CD4-positive, alpha-beta T cell treated with Interleukin-15 for 1 hour (primary cell): ENCODE measurements around the gene ADCY3.
A peak's percentile ranks its signal among the peaks of the same experiment; 100 is the strongest.

Source experiments
- DNase-seq: peaks from one replicate; pipeline ENCODE4 v3.0.0-alpha.2; 2020

ADCY3 gene

GRCh38 chr2:24899361-24899910 lies 20.6 kb downstream of the ADCY3 start:
- no peak for DNase-seq

DNA sequence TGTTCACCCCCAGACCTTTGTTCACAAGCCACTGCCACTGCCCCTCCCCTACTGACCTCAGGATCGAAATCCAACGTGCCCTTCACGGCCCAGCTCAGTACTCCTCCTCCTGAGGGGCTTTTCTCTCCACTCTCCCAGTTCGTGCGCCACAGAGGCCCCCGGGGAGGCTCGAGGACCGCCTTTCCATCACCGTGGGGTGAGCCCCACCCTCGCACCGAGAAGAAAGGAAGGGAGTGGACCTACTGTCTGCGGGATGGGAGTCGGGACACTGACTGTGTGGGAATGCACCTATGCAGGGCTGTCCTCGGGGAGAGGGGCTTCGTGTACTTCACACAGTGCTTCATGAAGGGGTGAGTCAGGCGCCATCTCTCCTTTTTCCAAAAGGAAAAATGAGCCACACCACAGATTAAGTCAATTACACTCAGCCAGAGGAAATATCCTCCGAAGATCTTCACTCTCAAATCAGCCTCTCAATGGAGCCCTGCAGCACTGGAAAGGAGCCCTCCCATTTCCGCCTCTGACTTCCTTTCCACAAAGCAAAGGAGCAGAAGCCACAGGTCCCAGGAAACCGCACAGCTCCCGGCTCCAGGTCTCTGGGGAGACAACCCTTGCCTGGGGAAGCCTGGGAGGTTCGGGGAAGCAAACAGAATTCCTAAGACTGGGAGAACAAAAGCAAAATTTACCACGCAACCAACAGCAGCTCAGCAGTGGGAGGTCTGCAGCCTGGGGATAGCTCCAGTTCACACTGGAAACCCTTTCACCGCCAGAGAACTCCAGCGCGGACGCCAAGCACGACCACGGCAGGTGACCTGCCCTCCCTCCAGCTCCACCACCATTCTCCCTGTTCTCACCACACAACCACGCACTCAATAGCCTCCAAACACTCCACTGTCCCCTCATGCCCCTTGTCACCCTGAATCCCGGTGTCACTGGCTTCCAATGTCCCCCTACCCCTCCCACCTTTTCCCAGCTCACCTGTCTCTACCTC lies 21.6 kb downstream of the ADCY3 start:
- no peak for DNase-seq

- DNase-seq = no peak
Observed at GRCh38 chr2:24894750-24895149, 25.3 kb downstream of the ADCY3 start.

- DNase-seq = no peak
Observed at GRCh38 chr2:24893934-24894333, 26.1 kb downstream of the ADCY3 start.

GRCh38 chr2:24892928-24893327 lies 27.1 kb downstream of the ADCY3 start:
- no peak for DNase-seq

DNA sequence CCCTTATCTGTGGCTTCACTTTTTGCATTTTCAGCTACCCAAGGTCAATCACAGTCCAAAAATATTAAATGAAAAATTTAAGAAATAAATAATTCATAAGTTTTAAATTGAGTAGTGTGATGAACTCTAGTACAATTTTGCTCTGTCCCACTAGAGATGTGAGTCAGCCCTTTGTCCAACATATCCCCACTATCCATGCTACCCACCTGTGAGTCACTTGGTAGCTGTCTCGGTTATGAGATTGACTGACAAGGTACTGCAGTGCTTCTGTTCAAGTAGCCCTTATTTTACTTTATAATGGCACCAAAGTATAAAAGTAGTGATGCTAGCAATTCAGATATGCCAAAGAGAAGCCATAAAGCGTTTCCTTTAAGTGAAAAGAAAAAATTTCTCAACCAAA lies 28.8 kb downstream of the ADCY3 start:
- no peak for DNase-seq

- no peak for DNase-seq
Observed at GRCh38 chr2:24889221-24889620, 30.8 kb downstream of the ADCY3 start.

DNA sequence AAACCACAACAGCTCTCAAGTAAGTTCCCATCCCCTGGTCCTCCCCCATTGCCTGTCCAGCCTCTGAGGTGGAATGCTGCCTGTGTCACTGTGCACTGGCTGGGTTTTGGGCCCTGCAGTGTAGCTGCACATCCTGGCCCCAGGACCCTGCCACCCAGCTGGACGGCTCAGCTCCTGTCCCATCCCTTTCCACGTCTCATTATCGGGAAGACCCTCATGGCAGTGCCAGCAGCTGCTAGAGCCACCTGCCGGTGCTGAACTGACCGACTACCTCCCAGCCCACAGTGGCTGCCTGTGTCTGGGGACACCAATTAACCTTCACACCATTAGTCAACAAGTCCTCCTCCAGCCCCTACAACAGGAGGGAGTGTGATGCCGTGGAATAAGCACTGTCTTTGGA lies 31.9 kb downstream of the ADCY3 start:
- DNase-seq = no peak

DNA sequence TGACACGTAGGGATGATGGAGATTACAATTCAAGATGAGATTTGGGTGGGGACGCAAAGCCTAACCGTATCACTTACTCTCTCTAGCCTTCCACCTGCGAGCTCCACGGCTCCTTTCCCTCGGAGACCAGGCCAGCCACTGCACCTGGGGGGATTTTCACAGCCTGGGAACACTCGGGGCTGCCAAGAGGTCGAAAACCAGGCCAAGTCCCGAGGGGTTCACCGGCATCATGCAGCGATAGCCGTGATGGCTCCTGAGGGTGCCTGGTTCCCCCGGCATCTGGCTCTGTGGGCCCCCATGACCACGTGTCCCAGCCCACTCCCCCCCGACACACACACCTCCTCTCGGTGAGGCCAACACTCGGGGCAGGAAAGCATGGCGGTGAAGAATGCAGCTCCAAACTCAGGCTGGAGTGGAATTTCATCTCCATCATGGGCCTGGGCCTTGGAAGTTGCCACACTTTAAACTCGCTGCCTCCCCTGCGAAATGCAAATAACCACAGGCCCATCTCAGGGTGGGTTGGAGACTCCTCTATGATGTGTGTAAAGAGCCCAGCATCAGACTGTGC lies 32.6 kb downstream of the ADCY3 start:
- no peak for DNase-seq

DNA sequence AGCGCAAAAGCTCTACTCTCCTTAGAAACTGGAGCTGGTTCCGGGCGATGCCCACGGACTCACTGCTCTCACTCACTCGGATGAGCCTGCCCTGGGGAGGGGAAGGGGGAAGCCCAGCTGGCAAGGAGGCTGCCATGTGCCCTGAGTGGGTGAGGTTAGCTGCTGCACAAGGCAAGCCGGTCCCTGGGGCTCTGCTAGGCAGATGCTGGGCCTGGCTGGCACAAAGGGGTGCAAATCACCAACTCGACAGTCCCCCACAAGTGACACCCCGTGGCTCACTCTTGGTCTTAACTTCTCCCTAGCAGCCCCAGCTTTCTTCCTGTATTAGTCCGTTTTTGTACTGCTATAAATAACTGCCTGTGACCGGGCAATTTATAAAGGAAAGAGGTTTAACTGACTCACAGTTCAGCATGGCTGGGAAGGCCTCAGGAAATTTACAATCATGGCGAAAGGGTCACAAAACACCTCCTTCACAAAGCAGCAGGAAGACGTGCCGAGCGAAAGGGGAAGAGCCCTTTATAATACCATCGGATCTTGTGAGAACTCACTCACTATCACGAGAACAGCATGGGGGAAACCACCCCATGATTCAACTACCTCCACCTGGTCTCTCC lies 33.2 kb downstream of the ADCY3 start:
- DNase-seq = peak; percentile 59

DNA sequence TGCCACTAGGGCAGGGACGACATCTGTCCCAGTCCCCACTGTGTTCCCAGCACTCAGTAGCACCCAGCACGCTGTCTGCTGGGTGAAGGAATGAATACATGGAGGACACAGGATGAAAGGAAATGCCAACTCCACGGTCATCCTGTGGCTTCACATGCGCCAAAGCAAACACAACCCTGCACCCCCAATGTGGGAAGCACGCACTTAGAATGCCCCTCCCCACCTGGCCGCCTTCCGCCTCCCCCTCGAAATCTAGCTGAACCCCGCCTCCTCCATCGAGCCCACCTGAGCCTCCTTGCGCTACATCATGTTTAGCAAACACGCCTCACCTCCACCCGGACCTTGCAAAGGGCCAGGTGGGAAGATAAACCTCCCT lies 33.9 kb downstream of the ADCY3 start:
- DNase-seq = no peak

- no peak for DNase-seq
Observed at GRCh38 chr2:24885221-24886125, 34.6 kb downstream of the ADCY3 start.

GRCh38 chr2:24883946-24884345 lies 36.1 kb downstream of the ADCY3 start:
- DNase-seq = no peak

DNA sequence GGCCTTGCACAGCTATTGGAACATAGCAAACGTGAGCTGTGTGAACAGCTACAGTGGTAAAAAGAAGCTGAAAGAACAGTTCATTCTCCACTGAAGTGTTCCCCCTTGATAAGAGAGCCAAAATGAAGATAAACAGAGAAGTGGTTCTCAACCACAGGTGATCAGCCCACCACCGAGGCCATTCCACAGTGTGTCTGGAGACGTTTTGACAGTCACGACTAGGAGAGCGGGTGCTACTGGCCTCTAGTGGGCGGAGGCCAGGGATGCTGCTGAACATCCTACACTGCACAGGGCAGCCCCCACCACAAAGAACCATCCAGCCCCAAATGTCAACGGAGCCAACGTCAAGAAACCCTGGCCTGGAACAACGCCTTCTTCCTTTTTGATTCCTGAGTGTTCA lies 38.4 kb downstream of the ADCY3 start:
- DNase-seq = no peak

- DNase-seq = no peak
Observed at GRCh38 chr2:24881158-24881557, 38.9 kb downstream of the ADCY3 start.

DNA sequence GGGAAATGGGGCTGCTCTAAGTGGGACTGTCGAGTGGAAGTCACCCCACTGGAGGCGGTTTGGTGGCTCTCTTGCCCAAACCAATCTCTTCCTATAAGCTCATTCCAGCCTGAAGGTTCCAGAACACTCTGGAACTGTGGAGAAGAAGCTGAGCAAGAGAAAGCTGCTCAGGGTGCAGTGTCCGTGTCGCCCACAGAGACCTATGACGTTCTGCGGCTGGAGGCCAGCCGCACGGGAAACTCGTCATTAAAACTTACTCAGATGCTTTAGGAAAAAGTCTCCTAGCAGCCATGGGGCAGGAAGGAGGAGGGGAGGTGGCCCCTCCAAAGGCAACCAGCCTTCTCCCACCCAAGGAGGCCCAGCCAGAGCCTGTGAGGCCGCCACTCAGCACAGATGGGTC lies 41.7 kb downstream of the ADCY3 start:
- no peak for DNase-seq

DNA sequence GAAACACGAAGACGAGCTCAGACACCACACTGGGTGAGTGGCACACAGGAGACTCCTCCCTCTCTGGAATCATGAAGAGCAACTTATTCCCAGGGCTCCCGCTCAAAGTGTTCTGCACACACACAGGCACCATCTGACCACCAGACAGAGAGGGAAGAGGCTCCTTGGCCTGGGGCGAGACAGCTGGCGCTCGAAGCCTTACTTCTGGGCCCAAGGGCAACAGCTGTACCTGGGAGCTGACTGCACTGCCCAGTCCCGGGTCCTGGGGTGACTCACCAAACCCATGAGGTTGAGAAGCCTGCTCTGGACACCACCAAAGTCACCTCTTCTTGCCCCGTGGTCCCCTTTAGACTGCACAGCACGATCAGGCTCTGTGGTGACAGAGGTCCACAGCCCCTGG lies 42.4 kb downstream of the ADCY3 start:
- DNase-seq = no peak

DNA sequence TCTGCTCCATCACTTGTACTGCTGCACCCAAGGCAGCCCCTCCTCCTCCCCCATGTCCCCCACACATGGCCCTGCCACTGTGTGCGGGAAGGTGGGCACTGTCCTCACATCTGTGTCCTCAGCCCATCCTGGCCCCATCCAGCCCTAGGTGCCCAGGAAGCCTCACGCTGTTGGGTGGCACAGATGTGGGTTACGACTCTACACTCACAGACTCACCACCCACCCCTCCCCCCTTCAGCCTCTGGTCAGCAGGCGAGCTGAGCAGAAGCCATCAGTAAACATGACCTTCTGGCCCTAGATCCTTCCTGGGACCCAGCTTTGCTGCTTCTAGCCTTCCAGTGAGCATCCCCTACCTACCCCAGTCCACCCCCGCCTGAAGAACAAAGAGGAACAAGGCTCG lies 43.0 kb downstream of the ADCY3 start:
- DNase-seq = no peak

GRCh38 chr2:24875901-24876300 lies 44.1 kb downstream of the ADCY3 start:
- no peak for DNase-seq

GRCh38 chr2:24875272-24875671 lies 44.8 kb downstream of the ADCY3 start:
- DNase-seq = no peak

GRCh38 chr2:24874035-24874434 lies 46.0 kb downstream of the ADCY3 start:
- DNase-seq = peak; percentile 29

GRCh38 chr2:24873619-24874018 lies 46.4 kb downstream of the ADCY3 start:
- DNase-seq = no peak
